HCT116 (cell line): ENCODE data around the gene TAS2R41. TPM values are rescaled to one million over a fixed set of nuclear protein-coding genes. Genes with fewer than 3 reads are reported as not detected.

Experiments used
- ATAC-seq: fragments of 200-7000 bp; cut with Tn5 transposase; 2 replicates; pipeline ENCODE4 v1.9.1; 2020; ENCODE audit warnings: mild to moderate bottlenecking, moderate library complexity
- BruUV-seq: library from RNA; stranded (reverse); fragments of 400-500 nt; replicated peaks from 2 replicates; lab custom pipeline; 2021; lab: Mats Ljungman, UMichigan
- CTCF ChIA-PET: fragments of 300-600 bp; sonication (Branson Sonifier 250); formaldehyde crosslinking; loops from one replicate; lab custom pipeline; 2021; ENCODE audit warnings: antibody characterized with exemption; lab: Charles Lee
- POLR2A ChIA-PET: fragments of 300-600, 350-600 bp; sonication (Branson Sonifier 250); formaldehyde crosslinking; loops from one replicate; lab custom pipeline; 2021; ENCODE audit warnings: antibody characterized with exemption; lab: Charles Lee
- RAD21 ChIA-PET, 2 experiments: fragments of 300-600 bp; sonication (Branson Sonifier 250); formaldehyde crosslinking; loops; one replicate each; lab custom pipeline; 2023; ENCODE audit warnings: low total read pairs in 2 of 2; ENCODE audit not compliant: uncharacterized antibody in 2 of 2, unreplicated experiment in 2 of 2, low non-redundant PET in 1 of 2; lab: Charles Lee
- DNase-seq: peaks from one replicate; pipeline ENCODE4 v3.0.0-alpha.2; 2010; ENCODE audit warnings: low read depth, low spot score
- H2AFZ ChIP-seq: fragments of 200-600 bp; shearing (Covaris generic), sonication (generic); 2 replicates; pipeline ENCODE4 v1.6.1; 2017; ENCODE audit warnings: low read depth, mixed run types, mixed read lengths, antibody characterized with exemption, low read length; ENCODE audit not compliant: poor library complexity, severe bottlenecking
- H3K27ac ChIP-seq: 2 replicates; pipeline ENCODE4 v1.5.1; 2012; ENCODE audit warnings: low read depth, low read length
- H3K27me3 ChIP-seq: fragments of 200-600 bp; sonication (generic); 2 replicates; pipeline ENCODE4 v1.6.1; 2016; ENCODE audit warnings: mixed run types, low read length, mixed read lengths; ENCODE audit not compliant: insufficient read depth
- H3K36me3 ChIP-seq, 2 experiments: fragments of 200-500 bp in 1 of 2; fragments of 200-600 bp in 1 of 2; sonication (Bioruptor generic) in 1 of 2; sonication (generic) in 1 of 2; 2 replicates each; pipeline versions ENCODE4 v1.5.1 to v1.6.1; 2014 to 2016; ENCODE audit warnings: low read length in 2 of 2, inconsistent platforms in 1 of 2, mixed read lengths in 1 of 2, mixed run types in 1 of 2; ENCODE audit not compliant: insufficient read depth in 2 of 2, control insufficient read depth in 1 of 2
- H3K4me1 ChIP-seq, 2 experiments: fragments of 200-600 bp in 1 of 2; sonication (generic) in 1 of 2; 2 replicates each; pipeline versions ENCODE4 v1.5.1 to v1.6.1; 2012 to 2017; ENCODE audit warnings: low read length in 2 of 2, inconsistent platforms in 1 of 2, mild to moderate bottlenecking in 1 of 2, mixed read lengths in 1 of 2, mixed run types in 1 of 2, moderate library complexity in 1 of 2; ENCODE audit not compliant: insufficient read depth in 2 of 2, control insufficient read depth in 1 of 2
- H3K4me2 ChIP-seq: fragments of 200-600 bp; sonication (generic); 2 replicates; pipeline ENCODE4 v1.6.1; 2017; ENCODE audit warnings: mixed run types, low read length, mixed read lengths
- H3K4me3 ChIP-seq, 2 experiments: fragments of 200-600 bp in 1 of 2; sonication (generic) in 1 of 2; replicated peaks in 1 of 2; 2 replicates each; pipeline ENCODE4 v1.5.1; 2011 to 2016; ENCODE audit warnings: low read length in 2 of 2, control low read depth in 1 of 2, low read depth in 1 of 2, mild to moderate bottlenecking in 1 of 2, mixed read lengths in 1 of 2, mixed run types in 1 of 2
- H3K79me2 ChIP-seq: fragments of 200-600 bp; sonication (generic); 2 replicates; pipeline ENCODE4 v1.6.1; 2017; ENCODE audit warnings: mild to moderate bottlenecking, mixed run types, low read length, moderate library complexity, mixed read lengths; ENCODE audit not compliant: insufficient read depth
- H3K9ac ChIP-seq: fragments of 200-600 bp; sonication (generic); 2 replicates; pipeline ENCODE4 v1.6.1; 2016; ENCODE audit warnings: low read length, mixed read lengths
- H3K9me2 ChIP-seq: fragments of 200-600 bp; sonication (generic), shearing (Covaris generic); 2 replicates; pipeline ENCODE4 v1.6.1; 2017; ENCODE audit warnings: mixed run types, mild to moderate bottlenecking, moderate library complexity; ENCODE audit not compliant: insufficient read depth
- H3K9me3 ChIP-seq, 2 experiments: fragments of 200-500 bp in 1 of 2; fragments of 200-600 bp in 1 of 2; sonication (Bioruptor generic) in 1 of 2; sonication (generic) in 1 of 2; 2 replicates each; pipeline ENCODE4 v1.6.1; 2014 to 2017; ENCODE audit warnings: low read length in 2 of 2, mixed read lengths in 2 of 2, inconsistent platforms in 1 of 2, low read depth in 1 of 2, mild to moderate bottlenecking in 1 of 2, mixed run types in 1 of 2, moderate library complexity in 1 of 2; ENCODE audit not compliant: control insufficient read depth in 1 of 2, insufficient read depth in 1 of 2
- H4K20me1 ChIP-seq: fragments of 200-600 bp; sonication (generic), shearing (Covaris generic); 2 replicates; pipeline ENCODE4 v1.6.1; 2017; ENCODE audit warnings: mixed run types, mild to moderate bottlenecking, moderate library complexity; ENCODE audit not compliant: insufficient read depth
- CTCF ChIP-seq, 3 experiments: fragments of 200-600 bp in 1 of 3; sonication (generic) in 1 of 3; IDR thresholded peaks in 2 of 3; conservative IDR thresholded peaks in 1 of 3; 2 replicates each; pipeline ENCODE4 v1.5.1; 2012 to 2017; ENCODE audit warnings: low read depth in 2 of 3, low read length in 2 of 3, antibody characterized with exemption in 1 of 3, borderline replicate concordance in 1 of 3, control low read depth in 1 of 3, mild to moderate bottlenecking in 1 of 3, mixed read lengths in 1 of 3, mixed run types in 1 of 3, moderate library complexity in 1 of 3; ENCODE audit not compliant: insufficient read depth in 1 of 3
- EGR1 ChIP-seq: IDR thresholded peaks from 2 replicates; pipeline ENCODE4 v1.6.1; 2012; ENCODE audit warnings: low read depth
- ELF1 ChIP-seq: IDR thresholded peaks from 2 replicates; pipeline ENCODE4 v1.6.1; 2012; ENCODE audit warnings: low read depth, borderline replicate concordance
- EZH2 ChIP-seq: fragments of 200-600 bp; sonication (generic); IDR thresholded peaks from 2 replicates; pipeline ENCODE4 v1.6.1; 2017; ENCODE audit warnings: antibody characterized with exemption, mixed run types
- FOSL1 ChIP-seq: IDR thresholded peaks from 2 replicates; pipeline ENCODE4 v1.6.1; 2012; ENCODE audit warnings: low read depth
- JUND ChIP-seq: IDR thresholded peaks from 2 replicates; pipeline ENCODE4 v1.6.1; 2012
- MAX ChIP-seq: IDR thresholded peaks from 2 replicates; pipeline ENCODE4 v1.6.1; 2012
- POLR2AphosphoS5 ChIP-seq: IDR thresholded peaks from 2 replicates; pipeline ENCODE4 v1.6.1; 2011; ENCODE audit warnings: mild to moderate bottlenecking, low read depth, low read length, moderate library complexity
- RAD21 ChIP-seq: IDR thresholded peaks from 2 replicates; pipeline ENCODE4 v1.6.1; 2012; ENCODE audit warnings: low read depth, mild to moderate bottlenecking
- SIN3A ChIP-seq: IDR thresholded peaks from 2 replicates; pipeline ENCODE4 v1.6.1; 2012; ENCODE audit warnings: low read depth
- SRF ChIP-seq: IDR thresholded peaks from 2 replicates; pipeline ENCODE4 v1.6.1; 2012; ENCODE audit warnings: low read depth
- TCF7L2 ChIP-seq: IDR thresholded peaks from 2 replicates; pipeline ENCODE4 v1.7.0; 2011; ENCODE audit warnings: borderline replicate concordance, inconsistent platforms; ENCODE audit not compliant: insufficient read depth, insufficient read length; ENCODE audit errors: extremely low read depth
- ZBTB33 ChIP-seq: IDR thresholded peaks from 2 replicates; pipeline ENCODE4 v1.6.1; 2011; ENCODE audit warnings: mild to moderate bottlenecking, low read length, moderate library complexity; ENCODE audit not compliant: insufficient replicate concordance; ENCODE audit errors: extremely low read depth
- ZNF274 ChIP-seq: fragments of 200-500 bp; sonication (Bioruptor generic); IDR thresholded peaks from 2 replicates; pipeline ENCODE4 v1.6.1; 2014; ENCODE audit warnings: mild to moderate bottlenecking, low read depth, low read length, inconsistent platforms
- intact Hi-C: fragments of 100-400 bp; cut with micrococcal nuclease; formaldehyde crosslinking; loops from 2 replicates; pipeline ENCODE4 v1.10.0; 2022
- total RNA-seq: library from RNA; stranded (reverse); gene quantifications from one replicate; pipeline ENCODE4 v1.2.1, GENCODE V29; 2021; ENCODE audit not compliant: unreplicated experiment

The TAS2R41 gene
- total RNA-seq, 1 experiment from 2014 or later: not detected

- no peak overlapping the region for H3K9ac ChIP-seq
- no peak for TF ChIP-seq FOSL1
- no peak for TF ChIP-seq SIN3A
- TF ChIP-seq ZBTB33: no peak
- no peak for TF ChIP-seq SRF
- no peak for TF ChIP-seq POLR2AphosphoS5
- no peak for TF ChIP-seq RAD21
- no peak for TF ChIP-seq MAX
- TF ChIP-seq TCF7L2: no peak
- H3K4me1 ChIP-seq: peaks cover 0 to 7% of the 10 kb centered on the region in 2 experiments; a peak in 1 of 4 replicates
- no peaks in the 10 kb centered on the region for H3K9me3 ChIP-seq
- no peak overlapping the region for H3K4me2 ChIP-seq
- no peaks in the 10 kb centered on the region for H3K79me2 ChIP-seq
- no peaks in the 10 kb centered on the region for H3K9me2 ChIP-seq
- DNase-seq (no peak), ATAC-seq (no peak)
- no TSS peak for BruUV-seq
- H4K20me1 ChIP-seq: no peaks in the 10 kb centered on the region
- no peaks in the 10 kb centered on the region for H3K36me3 ChIP-seq
- no peaks in the 10 kb centered on the region for H3K27me3 ChIP-seq
- no peak overlapping the region for H2AFZ ChIP-seq
- RAD21 ChIA-PET: no interaction called here
- CTCF ChIA-PET: no interaction called here
- POLR2A ChIA-PET: no interaction called here
- intact Hi-C loops: no loop called here
- no peak overlapping the region for H3K27ac ChIP-seq
- no peak overlapping the region for H3K4me3 ChIP-seq
These were observed 14.1 kb upstream of the TAS2R41 start for GRCh38 chr7:143463556-143463955.

GRCh38 chr7:143463957-143464356 is 13.7 kb upstream of the TAS2R41 start:
- RAD21 ChIA-PET: no interaction called here
- DNase-seq (no peak), ATAC-seq (no peak)
- Histone ChIP-seq H3K27ac (no peak overlapping the region), H3K27me3 (no peaks in the 10 kb centered on the region), H3K4me3 (no peak overlapping the region), H4K20me1 (no peaks in the 10 kb centered on the region), H3K9ac (no peak overlapping the region), H3K9me2 (no peaks in the 10 kb centered on the region), H3K36me3 (no peaks in the 10 kb centered on the region), H3K79me2 (no peaks in the 10 kb centered on the region), H2AFZ (no peak overlapping the region), H3K4me1 (peaks cover 0 to 7% of the 10 kb centered on the region in 2 experiments; a peak in 1 of 4 replicates), H3K9me3 (no peaks in the 10 kb centered on the region), H3K4me2 (no peak overlapping the region)
- intact Hi-C loops: no loop called here
- CTCF ChIA-PET: no interaction called here
- no TSS peak for BruUV-seq
- POLR2A ChIA-PET: no interaction called here
- TF ChIP-seq ZBTB33 (no peak), POLR2AphosphoS5 (no peak), EGR1 (no peak), ZNF274 (no peak), EZH2 (no peak), JUND (no peak), MAX (no peak), SRF (no peak), FOSL1 (no peak), CTCF (IDR thresholded peaks at IDR 0.05 in 2 of 3, conservative IDR thresholded peaks at IDR 0.05 in 1 of 3; ENCODE audit: borderline replicate concordance in 1 of 3, insufficient read depth in 1 of 3, low read depth in 2 of 3, low read length in 2 of 3) (no peak), ELF1 (no peak)
